ENCODE measurements around the gene ZZZ3. TPM values are rescaled to one million over a fixed set of nuclear protein-coding genes. Genes with fewer than 3 reads are reported as not detected.

The ZZZ3 gene
- total RNA-seq, 2 experiments from 2014 or later: 51.4 to 66.4 TPM

- BruUV-seq (replicated peaks): no TSS peak
- Histone ChIP-seq H3K79me2 (ENCODE audit: insufficient read depth, low read depth, low read length) (peaks cover 50% of the 10 kb centered on the region; the same call in 1 of the 2 replicates), H3K9me3 (ENCODE audit: low read length) (no peaks in the 10 kb centered on the region), H3K9me2 (ENCODE audit: insufficient read depth, low read length) (no peaks in the 10 kb centered on the region), H3K27ac (ENCODE audit: low read depth, low read length, poor library complexity, severe bottlenecking) (no peak overlapping the region), H4K20me1 (ENCODE audit: insufficient read depth, low read length) (no peaks in the 10 kb centered on the region; the same call in 1 of the 2 replicates), H3K4me1 (ENCODE audit: insufficient read depth, low read length, poor library complexity, severe bottlenecking) (peaks cover 5% of the 10 kb centered on the region), H3K36me3 (ENCODE audit: insufficient read depth, low read length) (peaks cover 56% of the 10 kb centered on the region), H3K4me3 (ENCODE audit: low read depth, low read length, poor library complexity, severe bottlenecking) (no peak overlapping the region), H2AFZ (ENCODE audit: low read length) (no peak overlapping the region), H3K4me2 (ENCODE audit: low read length) (no peak overlapping the region)
- ChIA-PET POLR2A (interaction anchor here (0.6 to 0.7 kb wide), 2 partner anchors 7 to 54 kb away, joined by 4 read pairs; no protein-coding TSS in a partner anchor), CTCF (ENCODE audit: unreplicated experiment) (no interaction called here)
- DNase-seq (ENCODE audit: low spot score): no peak
- no peak for TF ChIP-seq EZH2phosphoT487 (IDR thresholded peaks at IDR 0.05; ENCODE audit: borderline replicate concordance, low read depth, low read length)
- no peak for TF ChIP-seq CTCF (conservative IDR thresholded peaks at IDR 0.05; ENCODE audit: low read length)
- intact Hi-C loops (cut with micrococcal nuclease; ENCODE audit: unreplicated experiment): no loop called here
These were observed 42.8 kb downstream of the ZZZ3 start for GRCh38 chr1:77639557-77640069.

- intact Hi-C loops (cut with micrococcal nuclease; ENCODE audit: unreplicated experiment): no loop called here
- CTCF ChIA-PET (ENCODE audit: unreplicated experiment): no interaction called here
- peaks cover 56% of the 10 kb centered on the region for H3K36me3 ChIP-seq (ENCODE audit: insufficient read depth, low read length)
These were observed 43.4 kb downstream of the ZZZ3 start for GRCh38 chr1:77639056-77639455.

More at GRCh38 chr1:77639056-77639455, 43.4 kb downstream of the ZZZ3 start:
- Histone ChIP-seq H3K4me3 (ENCODE audit: low read depth, low read length, poor library complexity, severe bottlenecking) (no peak overlapping the region), H3K79me2 (ENCODE audit: insufficient read depth, low read depth, low read length) (peaks cover 44% of the 10 kb centered on the region; the same call in 1 of the 2 replicates), H3K9me2 (ENCODE audit: insufficient read depth, low read length) (no peaks in the 10 kb centered on the region), H4K20me1 (ENCODE audit: insufficient read depth, low read length) (no peaks in the 10 kb centered on the region; the same call in 1 of the 2 replicates), H2AFZ (ENCODE audit: low read length) (no peak overlapping the region), H3K9me3 (ENCODE audit: low read length) (no peaks in the 10 kb centered on the region), H3K4me2 (ENCODE audit: low read length) (no peak overlapping the region), H3K27ac (ENCODE audit: low read depth, low read length, poor library complexity, severe bottlenecking) (no peak overlapping the region), H3K4me1 (ENCODE audit: insufficient read depth, low read length, poor library complexity, severe bottlenecking) (peaks cover 5% of the 10 kb centered on the region)
- DNase-seq (ENCODE audit: low spot score): no peak
- TF ChIP-seq CTCF (conservative IDR thresholded peaks at IDR 0.05; ENCODE audit: low read length) (no peak), EZH2phosphoT487 (IDR thresholded peaks at IDR 0.05; ENCODE audit: borderline replicate concordance, low read depth, low read length) (no peak)
- no TSS peak for BruUV-seq (replicated peaks)
- POLR2A ChIA-PET: interaction anchor here (0.6 to 1.1 kb wide), 3 partner anchors 8 to 109 kb away, joined by 3 to 4 read pairs (median 3); no protein-coding TSS in a partner anchor

All from OCI-LY7 (cell line).